Measurements from ENCODE around the gene DIP2C.

DIP2C gene

GRCh38 chr10:367636-368035 is 321.8 kb downstream of the DIP2C start:
- no peak overlapping the region for H3K27ac ChIP-seq
- no peak for TF ChIP-seq CTCF (conservative IDR thresholded peaks at IDR 0.05)

GRCh38 chr10:366186-366585 is 323.3 kb downstream of the DIP2C start:
- no peak for TF ChIP-seq ZFX (IDR thresholded peaks at IDR 0.05)
- TF ChIP-seq CTCF (conservative IDR thresholded peaks at IDR 0.05), result no peak
- H3K27ac ChIP-seq, result no peak overlapping the region

- no peak for TF ChIP-seq CTCF (conservative IDR thresholded peaks at IDR 0.05)
- TF ChIP-seq ZFX (IDR thresholded peaks at IDR 0.05), result no peak
- H3K27ac ChIP-seq, result no peak overlapping the region
Measured at GRCh38 chr10:364267-364775, 325.1 kb downstream of the DIP2C start.

- TF ChIP-seq CTCF (conservative IDR thresholded peaks at IDR 0.05) (no peak), ZFX (IDR thresholded peaks at IDR 0.05) (no peak)
- H3K27ac ChIP-seq, result no peak overlapping the region
Measured at GRCh38 chr10:363152-363551, 326.3 kb downstream of the DIP2C start.

GRCh38 chr10:361203-362081 is 328.0 kb downstream of the DIP2C start:
- no peak overlapping the region for H3K27ac ChIP-seq
- TF ChIP-seq ZFX (IDR thresholded peaks at IDR 0.05) (no peak), CTCF (conservative IDR thresholded peaks at IDR 0.05) (no peak)

- no peak overlapping the region for H3K27ac ChIP-seq
- no peak for TF ChIP-seq ZFX (IDR thresholded peaks at IDR 0.05)
- no peak for TF ChIP-seq CTCF (conservative IDR thresholded peaks at IDR 0.05)
Measured at GRCh38 chr10:360653-361052, 328.8 kb downstream of the DIP2C start.

GRCh38 chr10:359762-360161 is 329.7 kb downstream of the DIP2C start:
- no peak overlapping the region for H3K27ac ChIP-seq
- no peak for TF ChIP-seq ZFX (IDR thresholded peaks at IDR 0.05)
- no peak for TF ChIP-seq CTCF (conservative IDR thresholded peaks at IDR 0.05)
